KMS-11 (cell line): ENCODE results near the gene IGFBP3.
"Not testable (repeated sequence)": the region's sequence is repeated elsewhere in the genome, so short reads cannot be mapped to it uniquely, and the experiment has no call there.

Source experiments
- H2AFZ ChIP-seq: fragments of 200-600 bp; sonication (generic); 2 replicates; pipeline ENCODE4 v1.6.1; 2016; ENCODE audit warnings: antibody characterized with exemption, mixed run types, low read depth
- H3K27ac ChIP-seq: fragments of 200-600 bp; sonication (generic); 2 replicates; pipeline ENCODE4 v1.6.1; 2016; ENCODE audit warnings: mild to moderate bottlenecking, mixed run types
- H3K27me3 ChIP-seq: fragments of 200-600 bp; sonication (generic); 2 replicates; pipeline ENCODE4 v1.6.1; 2017; ENCODE audit warnings: mild to moderate bottlenecking, low read depth, mixed run types, moderate library complexity; ENCODE audit not compliant: insufficient read depth
- H3K36me3 ChIP-seq: fragments of 200-600 bp; sonication (generic); 2 replicates; pipeline ENCODE4 v1.6.1; 2017; ENCODE audit warnings: mild to moderate bottlenecking, mixed run types; ENCODE audit not compliant: insufficient read depth
- H3K4me1 ChIP-seq: fragments of 200-600 bp; sonication (generic); 2 replicates; pipeline ENCODE4 v1.6.1; 2016; ENCODE audit warnings: mild to moderate bottlenecking, low read depth, mixed run types; ENCODE audit not compliant: poor library complexity, severe bottlenecking
- H3K4me2 ChIP-seq: fragments of 200-600 bp; sonication (generic); 2 replicates; pipeline ENCODE4 v1.7.0; 2016; ENCODE audit warnings: mild to moderate bottlenecking, mixed run types
- H3K4me3 ChIP-seq: fragments of 200-600 bp; sonication (generic); IDR thresholded peaks from 2 replicates; pipeline ENCODE4 v1.6.1; 2017; ENCODE audit warnings: low read depth, low read length, mixed read lengths; ENCODE audit not compliant: insufficient read depth
- H3K79me2 ChIP-seq: fragments of 200-600 bp; sonication (generic); 2 replicates; pipeline ENCODE4 v1.6.1; 2016; ENCODE audit warnings: low read depth, mixed run types; ENCODE audit not compliant: insufficient read depth
- H3K9ac ChIP-seq: fragments of 200-600 bp; sonication (generic); 2 replicates; pipeline ENCODE4 v1.6.1; 2016; ENCODE audit warnings: mild to moderate bottlenecking, mixed run types
- H4K20me1 ChIP-seq: fragments of 200-600 bp; sonication (generic); 2 replicates; pipeline ENCODE4 v1.6.1; 2016; ENCODE audit warnings: mild to moderate bottlenecking, mixed run types; ENCODE audit not compliant: insufficient read depth
- TF ChIP-seq, protein P1 (sequence below): fragments of 200-600 bp; sonication (generic); conservative IDR thresholded peaks from 2 replicates; pipeline ENCODE4 v1.6.1; 2017; ENCODE audit warnings: low read depth, mild to moderate bottlenecking, antibody characterized with exemption, low read length, moderate library complexity, mixed read lengths

IGFBP3 gene

GRCh38 chr7:45955286-45955685 is 34.2 kb upstream of the IGFBP3 start:
- H3K27me3 ChIP-seq, result no peaks in the 10 kb centered on the region
- no peak overlapping the region for H3K4me3 ChIP-seq
- H2AFZ ChIP-seq, result no peak overlapping the region
- no peaks in the 10 kb centered on the region for H3K36me3 ChIP-seq
- no peaks in the 10 kb centered on the region for H3K4me1 ChIP-seq
- no peaks in the 10 kb centered on the region for H3K79me2 ChIP-seq
- H4K20me1 ChIP-seq, result no peaks in the 10 kb centered on the region
- H3K4me2 ChIP-seq, result no peak overlapping the region
- no peak overlapping the region for H3K9ac ChIP-seq
- TF ChIP-seq, protein P1, sequence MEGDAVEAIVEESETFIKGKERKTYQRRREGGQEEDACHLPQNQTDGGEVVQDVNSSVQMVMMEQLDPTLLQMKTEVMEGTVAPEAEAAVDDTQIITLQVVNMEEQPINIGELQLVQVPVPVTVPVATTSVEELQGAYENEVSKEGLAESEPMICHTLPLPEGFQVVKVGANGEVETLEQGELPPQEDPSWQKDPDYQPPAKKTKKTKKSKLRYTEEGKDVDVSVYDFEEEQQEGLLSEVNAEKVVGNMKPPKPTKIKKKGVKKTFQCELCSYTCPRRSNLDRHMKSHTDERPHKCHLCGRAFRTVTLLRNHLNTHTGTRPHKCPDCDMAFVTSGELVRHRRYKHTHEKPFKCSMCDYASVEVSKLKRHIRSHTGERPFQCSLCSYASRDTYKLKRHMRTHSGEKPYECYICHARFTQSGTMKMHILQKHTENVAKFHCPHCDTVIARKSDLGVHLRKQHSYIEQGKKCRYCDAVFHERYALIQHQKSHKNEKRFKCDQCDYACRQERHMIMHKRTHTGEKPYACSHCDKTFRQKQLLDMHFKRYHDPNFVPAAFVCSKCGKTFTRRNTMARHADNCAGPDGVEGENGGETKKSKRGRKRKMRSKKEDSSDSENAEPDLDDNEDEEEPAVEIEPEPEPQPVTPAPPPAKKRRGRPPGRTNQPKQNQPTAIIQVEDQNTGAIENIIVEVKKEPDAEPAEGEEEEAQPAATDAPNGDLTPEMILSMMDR, result no peak
- no peak overlapping the region for H3K27ac ChIP-seq

DNA sequence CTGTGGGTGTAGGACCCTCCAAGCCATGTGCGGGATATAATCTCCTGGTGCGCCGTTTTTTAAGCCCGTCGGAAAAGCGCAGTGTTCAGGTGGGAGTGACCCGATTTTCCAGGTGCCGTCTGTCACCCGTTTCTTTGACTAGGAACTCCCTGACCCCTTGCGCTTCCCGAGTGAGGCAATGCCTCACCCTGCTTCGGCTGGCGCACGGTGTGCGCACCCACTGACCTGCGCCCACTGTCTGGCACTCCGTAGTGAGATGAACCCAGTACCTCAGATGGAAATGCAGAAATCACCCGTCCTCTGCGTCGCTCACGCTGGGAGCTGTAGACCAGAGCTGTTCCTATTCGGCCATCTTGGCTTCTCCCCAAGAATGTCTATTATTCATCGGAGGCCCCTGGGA is 32.0 kb upstream of the IGFBP3 start:
- not testable (repeated sequence) for H4K20me1 ChIP-seq, H2AFZ ChIP-seq, H3K27ac ChIP-seq, H3K79me2 ChIP-seq, H3K4me2 ChIP-seq, H3K4me1 ChIP-seq, H3K9ac ChIP-seq, H3K36me3 ChIP-seq, H3K27me3 ChIP-seq, H3K4me3 ChIP-seq

DNA sequence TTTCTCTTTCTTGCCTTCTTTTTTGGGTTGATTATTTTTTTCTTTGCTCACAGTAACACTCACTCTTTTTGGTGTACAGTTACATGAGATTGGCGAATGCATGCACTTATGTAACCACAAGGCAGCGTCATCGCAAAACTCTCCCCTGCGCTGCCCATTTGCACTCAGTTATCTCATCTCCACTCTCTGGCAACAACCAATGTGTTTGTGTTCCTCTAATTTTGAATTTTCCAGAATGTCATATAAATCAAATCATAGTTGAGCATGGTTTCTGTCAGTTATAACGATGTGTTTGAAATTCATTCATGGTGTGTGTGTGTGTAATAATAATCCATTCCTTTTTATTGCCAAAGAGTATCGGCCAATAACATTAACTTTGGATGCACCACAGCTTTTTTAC is 23.0 kb upstream of the IGFBP3 start:
- Histone ChIP-seq H3K79me2 (no peaks in the 10 kb centered on the region), H4K20me1 (no peaks in the 10 kb centered on the region), H3K27me3 (no peaks in the 10 kb centered on the region), H3K36me3 (no peaks in the 10 kb centered on the region), H3K4me2 (no peak overlapping the region), H2AFZ (no peak overlapping the region), H3K4me3 (no peak overlapping the region), H3K27ac (no peak overlapping the region), H3K4me1 (no peaks in the 10 kb centered on the region), H3K9ac (no peak overlapping the region)
- TF ChIP-seq, protein P1, result no peak

GRCh38 chr7:45940939-45941338 is 19.9 kb upstream of the IGFBP3 start:
- Histone ChIP-seq H3K4me2 (no peak overlapping the region), H3K4me3 (no peak overlapping the region), H3K79me2 (no peaks in the 10 kb centered on the region), H3K9ac (no peak overlapping the region), H3K36me3 (no peaks in the 10 kb centered on the region), H3K27ac (no peak overlapping the region), H2AFZ (no peak overlapping the region), H4K20me1 (no peaks in the 10 kb centered on the region), H3K27me3 (no peaks in the 10 kb centered on the region), H3K4me1 (no peaks in the 10 kb centered on the region)
- TF ChIP-seq, protein P1, result no peak

DNA sequence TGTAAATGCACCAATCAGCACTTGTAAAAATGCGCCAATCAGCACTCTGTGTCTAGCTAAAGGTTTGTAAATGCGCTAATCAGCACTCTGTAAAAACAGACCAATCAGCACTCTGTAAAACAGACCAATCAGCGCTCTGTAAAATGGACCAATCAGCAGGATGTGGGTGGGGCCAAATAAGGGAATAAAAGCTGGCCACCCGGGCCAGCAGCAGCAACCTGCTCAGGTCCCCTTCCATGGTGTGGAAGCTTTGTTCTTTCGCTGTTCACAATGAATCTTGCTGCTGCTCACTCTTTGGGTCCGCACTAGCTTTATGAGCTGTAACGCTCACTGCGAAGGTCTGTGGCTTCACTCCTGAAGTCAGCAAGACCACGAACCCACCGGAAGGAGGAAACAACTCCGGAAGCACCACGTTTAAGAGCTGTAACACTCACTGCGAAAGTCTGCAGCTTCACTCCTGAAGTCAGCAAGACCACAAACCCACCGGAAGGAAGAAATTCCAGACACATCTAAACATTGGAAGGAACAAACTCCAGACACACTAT is 19.2 kb upstream of the IGFBP3 start:
- H2AFZ ChIP-seq, H3K4me2 ChIP-seq, H4K20me1 ChIP-seq, H3K4me3 ChIP-seq, H3K79me2 ChIP-seq, H3K9ac ChIP-seq, H3K27me3 ChIP-seq, H3K4me1 ChIP-seq, H3K27ac ChIP-seq, H3K36me3 ChIP-seq: not testable (repeated sequence)
